Endothelial cell of umbilical vein (primary cell): ENCODE results near the gene ANKRD33. TPM values are rescaled to one million over a fixed set of nuclear protein-coding genes. Genes with fewer than 3 reads are reported as not detected.

ENCODE experiments used
- BruUV-seq: library from RNA; stranded (reverse); fragments of 400-500 nt; replicated peaks from 2 replicates; lab custom pipeline; 2021; lab: Mats Ljungman, UMichigan
- CTCF ChIA-PET: fragments of 300-600, 350-600 bp; sonication (Branson Sonifier 250); formaldehyde crosslinking; loops from one replicate; lab custom pipeline; 2021; ENCODE audit warnings: antibody characterized with exemption, inconsistent platforms; lab: Charles Lee
- POLR2A ChIA-PET: fragments of 300-600, 350-600 bp; sonication (Branson Sonifier 250); formaldehyde crosslinking; loops from one replicate; lab custom pipeline; 2021; ENCODE audit warnings: antibody characterized with exemption, inconsistent platforms; lab: Charles Lee
- DNase-seq: peaks from one replicate; pipeline ENCODE4 v3.0.0-alpha.2; 2011; ENCODE audit warnings: low read depth, low spot score
- FAIRE-seq: peaks from 2 replicates; lab custom pipeline; 2011; peaks lifted over from hg19 to GRCh38; lab: Jason Lieb, UNC
- H2AFZ ChIP-seq: 2 replicates; pipeline ENCODE4 v1.6.0; 2012; ENCODE audit warnings: low read depth, low read length, control low read depth, inconsistent platforms
- H3K27ac ChIP-seq: 2 replicates; pipeline ENCODE4 v1.5.1; 2011; ENCODE audit warnings: low read depth, mild to moderate bottlenecking, control low read depth, low read length, moderate library complexity; ENCODE audit not compliant: insufficient read depth
- H3K27me3 ChIP-seq, 2 experiments: 2 replicates each; pipeline versions ENCODE4 v1.6.0 to v1.6.1; 2011; ENCODE audit warnings: low read length in 2 of 2, mixed read lengths in 1 of 2; ENCODE audit not compliant: control insufficient read depth in 2 of 2, insufficient read depth in 2 of 2
- H3K36me3 ChIP-seq, 2 experiments: 2 replicates in 1 of 2; 3 replicates in 1 of 2; pipeline ENCODE4 v1.5.1; 2011; ENCODE audit warnings: low read length in 2 of 2, mild to moderate bottlenecking in 1 of 2, moderate library complexity in 1 of 2; ENCODE audit not compliant: control insufficient read depth in 2 of 2, insufficient read depth in 2 of 2; ENCODE audit errors: extremely low read depth in 1 of 2
- H3K4me1 ChIP-seq: 3 replicates; pipeline ENCODE4 v1.5.1; 2011; ENCODE audit warnings: mild to moderate bottlenecking, low read length; ENCODE audit not compliant: control insufficient read depth, insufficient read depth; ENCODE audit errors: extremely low read depth
- H3K4me2 ChIP-seq: 2 replicates; pipeline ENCODE4 v1.6.1; 2011; ENCODE audit warnings: low read length, control low read depth, mixed read lengths; ENCODE audit not compliant: insufficient read depth
- H3K4me3 ChIP-seq, 3 experiments: fragments of 200-600 bp in 1 of 3; sonication (generic), shearing (Covaris generic) in 1 of 3; replicated peaks in 1 of 3; 2 replicates each; pipeline ENCODE4 v1.5.1; 2011 to 2016; ENCODE audit warnings: control low read depth in 3 of 3, low read length in 3 of 3, mild to moderate bottlenecking in 2 of 3, inconsistent platforms in 1 of 3, low read depth in 1 of 3, moderate library complexity in 1 of 3; ENCODE audit not compliant: insufficient read depth in 1 of 3
- H3K79me2 ChIP-seq: 2 replicates; pipeline ENCODE4 v1.6.0; 2012; ENCODE audit warnings: low read length, inconsistent platforms; ENCODE audit not compliant: control insufficient read depth, insufficient read depth
- H3K9ac ChIP-seq: replicated peaks from 2 replicates; pipeline ENCODE3; 2011; ENCODE audit warnings: low read length, control low read depth; ENCODE audit not compliant: insufficient read depth; ENCODE audit errors: extremely low read depth
- H3K9me1 ChIP-seq: replicated peaks from 3 replicates; pipeline ENCODE4 v1.6.0; 2011; ENCODE audit warnings: mild to moderate bottlenecking, low read length; ENCODE audit not compliant: control insufficient read depth, insufficient read depth; ENCODE audit errors: extremely low read depth
- H3K9me3 ChIP-seq: replicated peaks from 2 replicates; pipeline ENCODE4 v1.5.1; 2012; ENCODE audit warnings: low read length, inconsistent platforms; ENCODE audit not compliant: control insufficient read depth, insufficient read depth
- H4K20me1 ChIP-seq: replicated peaks from 2 replicates; pipeline ENCODE3; 2011; ENCODE audit warnings: mild to moderate bottlenecking, low read length; ENCODE audit not compliant: control insufficient read depth, insufficient read depth; ENCODE audit errors: extremely low read depth
- CTCF ChIP-seq, 2 donors: IDR thresholded peaks; 1 replicate in 1 of 2; 2 replicates in 1 of 2; pipeline ENCODE4 v1.5.1; 2011; ENCODE audit warnings: low read length in 2 of 2, mild to moderate bottlenecking in 2 of 2, moderate library complexity in 2 of 2, control low read depth in 1 of 2, inconsistent platforms in 1 of 2, low read depth in 1 of 2; ENCODE audit not compliant: insufficient read depth in 1 of 2; ENCODE audit errors: extremely low read depth in 1 of 2
- EZH2 ChIP-seq: IDR thresholded peaks from 2 replicates; pipeline ENCODE4 v1.6.1; 2012; ENCODE audit warnings: borderline replicate concordance, low read depth, mild to moderate bottlenecking, moderate library complexity, low read length, inconsistent platforms; ENCODE audit not compliant: severe bottlenecking
- GATA2 ChIP-seq: IDR thresholded peaks from 2 replicates; pipeline ENCODE4 v1.7.0; 2011; ENCODE audit warnings: low read depth, mild to moderate bottlenecking, moderate library complexity, mixed read lengths, low read length; ENCODE audit not compliant: insufficient read length, insufficient read depth
- MYC ChIP-seq: IDR thresholded peaks from one replicate; pipeline ENCODE4 v1.6.1; 2011; ENCODE audit warnings: mild to moderate bottlenecking, low read depth, low read length
- POLR2A ChIP-seq: IDR thresholded peaks from 2 replicates; pipeline ENCODE4 v1.6.1; 2012; ENCODE audit warnings: low read depth, mild to moderate bottlenecking, control low read depth, low read length
- POLR2AphosphoS5 ChIP-seq: IDR thresholded peaks from 2 replicates; pipeline ENCODE4 v1.6.1; 2012; ENCODE audit warnings: low read depth, mild to moderate bottlenecking, control low read depth, low read length, moderate library complexity; ENCODE audit not compliant: insufficient read depth
- dilution Hi-C: fragments of 300-500 bp; cut with MboI; formaldehyde crosslinking; loops from one replicate; pipeline ENCODE4 v1.15.0; 2019; ENCODE audit warnings: low sequenced_read_pairs; ENCODE audit not compliant: extremely low pct_ligation_motif_present
- intact Hi-C: fragments of 100-400 bp; cut with micrococcal nuclease; formaldehyde crosslinking; loops from one replicate; pipeline ENCODE4 v1.10.0; 2022
- polyA plus RNA-seq, 4 experiments: library from polyadenylated mRNA; depleted of rRNA in 3 of 4; stranded (reverse) in 3 of 4; unstranded in 1 of 4; fragments of >200 nt; gene quantifications; 2 replicates each; pipeline versions ENCODE4 v1.2.1 to v1.2.3, GENCODE V29; 2011 to 2012; ENCODE audit warnings: missing spikeins in 1 of 4
- total RNA-seq: library from RNA; stranded (reverse); gene quantifications from 2 replicates; pipeline ENCODE4 v1.2.3, GENCODE V29; 2021

ANKRD33 gene
- total and polyA plus RNA-seq, 2 donors (not counting 3 experiments of a cell fraction or from before 2014, with no cell fraction given) = 0.80 to 1.2 TPM

GRCh38 chr12:51870504-51870903, 17.4 kb upstream of the ANKRD33 start:
- dilution Hi-C loops (no loop called here), intact Hi-C loops (loop anchor here (10.0 kb wide), 1 partner anchor 186 kb away; no protein-coding TSS in a partner anchor)
- Histone ChIP-seq H3K4me1 (peaks cover 6% of the 10 kb centered on the region), H3K27me3 (no peaks in the 10 kb centered on the region), H3K36me3 (no peaks in the 10 kb centered on the region), H3K27ac (no peak overlapping the region), H3K9me3 (no peaks in the 10 kb centered on the region), H2AFZ (no peak overlapping the region), H3K9ac (no peak overlapping the region), H4K20me1 (no peaks in the 10 kb centered on the region), H3K4me2 (no peak overlapping the region), H3K79me2 (no peaks in the 10 kb centered on the region), H3K9me1 (no peaks in the 10 kb centered on the region), H3K4me3 (no peak overlapping the region)
- FAIRE-seq (no peak), DNase-seq (no peak)
- TF ChIP-seq CTCF (IDR thresholded peaks at IDR 0.05; ENCODE audit: extremely low read depth in 1 of 2, insufficient read depth in 1 of 2, low read depth in 1 of 2, low read length in 2 of 2) = no peak
- no peak for TF ChIP-seq GATA2
- TF ChIP-seq EZH2 = peak; percentile 29
- TF ChIP-seq POLR2A = no peak
- no peak for TF ChIP-seq POLR2AphosphoS5
- TF ChIP-seq MYC = no peak
- CTCF ChIA-PET = interaction anchor here (0.6 to 3.4 kb wide), 3 partner anchors 47 to 79 kb away, joined by 3 to 13 read pairs (median 3); a partner anchor contains a TSS
- POLR2A ChIA-PET = no interaction called here
- no TSS peak for BruUV-seq
